PFSK-1 (cell line): ENCODE measurements around the gene APLP1.

ENCODE experiments used
- FOXP2 ChIP-seq: optimal IDR thresholded peaks from 2 replicates; pipeline ENCODE3; 2011; ENCODE audit warnings: borderline replicate concordance, control low read depth, inconsistent platforms; ENCODE audit not compliant: insufficient read depth; ENCODE audit errors: extremely low read length, extremely low read depth
- POLR2AphosphoS5 ChIP-seq: IDR thresholded peaks from 2 replicates; pipeline ENCODE4 v1.6.1; 2012; ENCODE audit warnings: low read depth, mild to moderate bottlenecking, control low read depth, low read length, moderate library complexity
- REST ChIP-seq, 2 experiments: IDR thresholded peaks; 2 replicates each; pipeline versions ENCODE4 v1.6.1 to v1.8.0; 2011 to 2012; ENCODE audit warnings: low read depth in 2 of 2, low read length in 2 of 2, control low read depth in 1 of 2, inconsistent platforms in 1 of 2, mild to moderate bottlenecking in 1 of 2, moderate library complexity in 1 of 2; ENCODE audit not compliant: insufficient read depth in 1 of 2
- SIN3A ChIP-seq: IDR thresholded peaks from 2 replicates; pipeline ENCODE4 v1.6.1; 2012; ENCODE audit warnings: mild to moderate bottlenecking, low read length, moderate library complexity, borderline replicate concordance; ENCODE audit not compliant: insufficient read depth
- TAF1 ChIP-seq: IDR thresholded peaks from 2 replicates; pipeline ENCODE4 v1.6.1; 2012; ENCODE audit warnings: low read length, control low read depth, borderline replicate concordance; ENCODE audit not compliant: insufficient read depth

APLP1 gene

GRCh38 chr19:35882114-35882832 is 13.9 kb downstream of the APLP1 start:
- TF ChIP-seq REST (IDR thresholded peaks at IDR 0.05; ENCODE audit: insufficient read depth in 1 of 2, low read depth in 2 of 2, low read length in 2 of 2) (peak in 1 of 2 experiments; percentile 48; a peak in 2 of 4 replicates), POLR2AphosphoS5 (no peak), SIN3A (no peak), TAF1 (no peak)

- TF ChIP-seq TAF1, result no peak
- no peak for TF ChIP-seq REST (IDR thresholded peaks at IDR 0.05; ENCODE audit: insufficient read depth in 1 of 2, low read depth in 2 of 2, low read length in 2 of 2)
Measured at GRCh38 chr19:35883882-35884281, 15.5 kb downstream of the APLP1 start.

GRCh38 chr19:35885225-35885738 is 16.9 kb downstream of the APLP1 start:
- no peak for TF ChIP-seq REST (IDR thresholded peaks at IDR 0.05; ENCODE audit: insufficient read depth in 1 of 2, low read depth in 2 of 2, low read length in 2 of 2)
- no peak for TF ChIP-seq POLR2AphosphoS5
- TF ChIP-seq SIN3A, result no peak
- no peak for TF ChIP-seq FOXP2
- TF ChIP-seq TAF1, result no peak

- TF ChIP-seq POLR2AphosphoS5 (no peak), FOXP2 (no peak), SIN3A (no peak), TAF1 (no peak), REST (IDR thresholded peaks at IDR 0.05; ENCODE audit: insufficient read depth in 1 of 2, low read depth in 2 of 2, low read length in 2 of 2) (no peak)
Measured at GRCh38 chr19:35885904-35886303, 17.5 kb downstream of the APLP1 start.

- no peak for TF ChIP-seq SIN3A
Measured at GRCh38 chr19:35887197-35887596, 18.8 kb downstream of the APLP1 start.
